GM12878 (cell line): ENCODE data around the gene PKLR. TPM values are rescaled to one million over a fixed set of nuclear protein-coding genes. Genes with fewer than 3 reads are reported as not detected.

Source experiments
- ATF7 ChIP-seq: fragments of 450-650 bp; IDR thresholded peaks from 2 replicates; pipeline ENCODE4 v1.6.1; 2016; ENCODE audit warnings: low read depth, mild to moderate bottlenecking
- CBX3 ChIP-seq: fragments of 200-600 bp; sonication (generic); IDR thresholded peaks from 2 replicates; pipeline ENCODE4 v1.6.1; 2016; ENCODE audit warnings: low read depth, borderline replicate concordance
- CEBPB ChIP-seq, 2 experiments: fragments of 150-350 bp in 1 of 2; IDR thresholded peaks; 2 replicates each; pipeline ENCODE4 v1.6.1; 2012 to 2014; ENCODE audit warnings: low read depth in 2 of 2, low read length in 2 of 2, borderline replicate concordance in 1 of 2, inconsistent platforms in 1 of 2
- KAT2A ChIP-seq: conservative IDR thresholded peaks from 2 replicates; pipeline ENCODE4 v1.6.1; 2011; ENCODE audit warnings: low read depth, low read length; ENCODE audit not compliant: control insufficient read depth
- KDM1A ChIP-seq: fragments of 200-600 bp; sonication (generic); IDR thresholded peaks from 2 replicates; pipeline ENCODE4 v1.6.1; 2016; ENCODE audit warnings: borderline replicate concordance
- KLF5 ChIP-seq: fragments of 450-650 bp; IDR thresholded peaks from 2 replicates; pipeline ENCODE4 v1.6.1; 2014; ENCODE audit warnings: mild to moderate bottlenecking; ENCODE audit not compliant: partially characterized antibody
- MAX ChIP-seq: IDR thresholded peaks from 2 replicates; pipeline ENCODE4 v1.6.1; 2012; ENCODE audit warnings: low read depth, low read length, improper control_type of control experiment
- NR2C2 ChIP-seq: IDR thresholded peaks from 2 replicates; pipeline ENCODE4 v1.6.1; 2011; ENCODE audit warnings: borderline replicate concordance, low read depth; ENCODE audit not compliant: control insufficient read depth, insufficient read length
- POLR2A ChIP-seq: IDR thresholded peaks from 2 replicates; pipeline ENCODE4 v1.6.1; 2011; ENCODE audit warnings: low read depth, mild to moderate bottlenecking, low read length
- POU2F2 ChIP-seq: IDR thresholded peaks from 3 replicates; pipeline ENCODE4 v1.6.1; 2011; ENCODE audit warnings: low read depth, mild to moderate bottlenecking, low read length, borderline replicate concordance
- PRDM15 ChIP-seq: fragments of 450-650 bp; formaldehyde crosslinking; IDR thresholded peaks from 2 replicates; pipeline ENCODE4 v1.4.0; 2020; ENCODE audit warnings: mild to moderate bottlenecking, moderate library complexity
- SMARCA5 ChIP-seq: fragments of 450-650 bp; IDR thresholded peaks from 2 replicates; pipeline ENCODE4 v1.6.1; 2017; ENCODE audit warnings: mild to moderate bottlenecking
- TAF1 ChIP-seq: IDR thresholded peaks from 2 replicates; pipeline ENCODE4 v1.6.1; 2011; ENCODE audit warnings: mild to moderate bottlenecking, low read depth, low read length, borderline replicate concordance
- TCF3 ChIP-seq: IDR thresholded peaks from 2 replicates; pipeline ENCODE4 v1.6.1; 2012; ENCODE audit warnings: low read depth, mild to moderate bottlenecking, low read length, borderline replicate concordance; ENCODE audit not compliant: insufficient read depth
- ZBED1 ChIP-seq: IDR thresholded peaks from 2 replicates; pipeline ENCODE4 v1.6.1; 2016; ENCODE audit warnings: borderline replicate concordance
- ZNF384 ChIP-seq: IDR thresholded peaks from 2 replicates; pipeline ENCODE4 v1.6.1; 2012; ENCODE audit warnings: low read depth, mild to moderate bottlenecking, low read length, improper control_type of control experiment, borderline replicate concordance
- ZNF592 ChIP-seq: fragments of 450-650 bp; IDR thresholded peaks from 2 replicates; pipeline ENCODE4 v1.6.1; 2017; ENCODE audit warnings: mild to moderate bottlenecking, moderate library complexity
- polyA plus RNA-seq, 11 experiments: library from polyadenylated mRNA; depleted of rRNA in 4 of 11; unstranded in 6 of 11; stranded (reverse) in 5 of 11; fragments of >200 nt; fragmentation: Nextera tagmentation in 4 of 11; fragmentation: Illumina TruSeq in 1 of 11; extraction: Ambion mirVana in 4 of 11; extraction: Trizol in 1 of 11; gene quantifications; 1 replicate in 1 of 11; 2 replicates in 10 of 11; pipeline versions ENCODE4 v1.2.1 to v1.2.3, GENCODE V29; 2011 to 2016; ENCODE audit warnings: inconsistent platforms in 2 of 11, missing spikeins in 2 of 11, low read depth in 1 of 11
- total RNA-seq, 4 experiments: library from RNA; depleted of rRNA in 3 of 4; stranded (reverse); fragments of >200 nt in 3 of 4; fragmentation: Illumina TruSeq in 1 of 4; extraction: Trizol in 1 of 4; gene quantifications; 2 replicates each; pipeline versions ENCODE4 v1.2.1 to v1.2.3, GENCODE V29; 2013 to 2021
- TF ChIP-seq, protein P1 (sequence below): fragments of 150-350 bp; IDR thresholded peaks from 2 replicates; pipeline ENCODE4 v1.6.1; 2016; ENCODE audit warnings: low read depth, low read length

The PKLR gene
- total and polyA plus RNA-seq, 10 of the 15 experiments (the other 5 are each of a cell fraction or from before 2014, with no cell fraction given), result 0.04 to 0.15 (median 0.08) TPM; not detected in 7

DNA sequence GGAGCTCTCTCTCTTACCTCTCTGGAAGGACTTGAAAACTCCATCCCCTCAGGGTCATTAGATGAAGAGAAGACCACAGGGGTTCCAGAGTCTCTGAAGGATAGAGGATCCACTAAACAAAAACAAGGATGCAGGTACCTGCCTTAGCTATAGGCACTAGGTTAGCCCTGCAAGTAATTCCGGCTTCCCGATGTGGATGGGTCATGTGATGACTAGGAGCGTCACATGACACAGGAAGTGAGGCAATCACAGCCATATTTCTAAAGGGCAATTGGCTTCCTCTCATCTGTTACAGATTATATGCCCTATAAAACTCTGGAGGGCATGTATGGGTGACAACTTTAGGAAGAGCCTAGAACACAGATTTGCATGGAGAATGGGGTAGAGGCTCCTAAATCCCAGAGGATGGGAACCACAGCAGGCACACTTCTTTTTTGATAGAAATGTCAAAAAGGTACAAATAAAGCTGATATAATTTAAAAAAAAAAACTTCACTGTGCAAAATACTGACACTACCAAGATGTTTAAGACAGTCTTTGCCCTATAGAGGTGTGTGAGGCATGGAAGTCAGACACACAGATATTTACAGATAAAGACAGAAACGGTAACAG, 60.1 kb downstream of the PKLR start (continued):
- TF ChIP-seq ZNF592 (no peak), SMARCA5 (no peak), CBX3 (no peak), ZNF384 (peak; percentile 52; the same call in 1 of the 2 replicates), MAX (peak; percentile 34; the same call in 1 of the 2 replicates), KLF5 (no peak), KAT2A (no peak), KDM1A (no peak), NR2C2 (no peak), TAF1 (no peak), POU2F2 (0 out of 3 replicates have a peak, but pooled peaks have one; percentile 25), TCF3 (no peak), POLR2A (no peak), CEBPB (IDR thresholded peaks at IDR 0.05; ENCODE audit: borderline replicate concordance in 1 of 2, low read depth in 2 of 2, low read length in 2 of 2) (no peak), ZBED1 (no peak), ATF7 (peak; percentile 50; the same call in 1 of the 2 replicates), PRDM15 (CRISPR knock-in tag) (peak; percentile 12; the same call in 1 of the 2 replicates)
- TF ChIP-seq, protein P1, sequence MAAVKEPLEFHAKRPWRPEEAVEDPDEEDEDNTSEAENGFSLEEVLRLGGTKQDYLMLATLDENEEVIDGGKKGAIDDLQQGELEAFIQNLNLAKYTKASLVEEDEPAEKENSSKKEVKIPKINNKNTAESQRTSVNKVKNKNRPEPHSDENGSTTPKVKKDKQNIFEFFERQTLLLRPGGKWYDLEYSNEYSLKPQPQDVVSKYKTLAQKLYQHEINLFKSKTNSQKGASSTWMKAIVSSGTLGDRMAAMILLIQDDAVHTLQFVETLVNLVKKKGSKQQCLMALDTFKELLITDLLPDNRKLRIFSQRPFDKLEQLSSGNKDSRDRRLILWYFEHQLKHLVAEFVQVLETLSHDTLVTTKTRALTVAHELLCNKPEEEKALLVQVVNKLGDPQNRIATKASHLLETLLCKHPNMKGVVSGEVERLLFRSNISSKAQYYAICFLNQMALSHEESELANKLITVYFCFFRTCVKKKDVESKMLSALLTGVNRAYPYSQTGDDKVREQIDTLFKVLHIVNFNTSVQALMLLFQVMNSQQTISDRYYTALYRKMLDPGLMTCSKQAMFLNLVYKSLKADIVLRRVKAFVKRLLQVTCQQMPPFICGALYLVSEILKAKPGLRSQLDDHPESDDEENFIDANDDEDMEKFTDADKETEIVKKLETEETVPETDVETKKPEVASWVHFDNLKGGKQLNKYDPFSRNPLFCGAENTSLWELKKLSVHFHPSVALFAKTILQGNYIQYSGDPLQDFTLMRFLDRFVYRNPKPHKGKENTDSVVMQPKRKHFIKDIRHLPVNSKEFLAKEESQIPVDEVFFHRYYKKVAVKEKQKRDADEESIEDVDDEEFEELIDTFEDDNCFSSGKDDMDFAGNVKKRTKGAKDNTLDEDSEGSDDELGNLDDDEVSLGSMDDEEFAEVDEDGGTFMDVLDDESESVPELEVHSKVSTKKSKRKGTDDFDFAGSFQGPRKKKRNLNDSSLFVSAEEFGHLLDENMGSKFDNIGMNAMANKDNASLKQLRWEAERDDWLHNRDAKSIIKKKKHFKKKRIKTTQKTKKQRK, result no peak
